Left ventricle myocardium inferior (tissue), 1 donor: ENCODE results near the gene OVOL1. TPM values are rescaled to one million over a fixed set of nuclear protein-coding genes. Genes with fewer than 3 reads are reported as not detected.
"Not testable (repeated sequence)": the region's sequence is repeated elsewhere in the genome, so short reads cannot be mapped to it uniquely, and the experiment has no call there.

Experiments used
- DNase-seq: peaks from one replicate; pipeline ENCODE4 v3.0.0-alpha.2; 2020
- H3K27ac ChIP-seq: fragments of 200-600 bp; replicated peaks from 2 replicates; pipeline ENCODE4 v1.8.0; 2021
- H3K27me3 ChIP-seq: fragments of 200-600 bp; 2 replicates; pipeline ENCODE4 v1.8.0; 2021; ENCODE audit warnings: low read depth
- H3K36me3 ChIP-seq: fragments of 200-600 bp; 2 replicates; pipeline ENCODE4 v1.8.0; 2021
- H3K4me1 ChIP-seq: fragments of 200-600 bp; 2 replicates; pipeline ENCODE4 v1.8.0; 2021
- H3K4me3 ChIP-seq: fragments of 200-600 bp; 2 replicates; pipeline ENCODE4 v1.8.0; 2021; ENCODE audit warnings: mild to moderate bottlenecking, moderate library complexity
- H3K9me3 ChIP-seq: fragments of 200-600 bp; replicated peaks from 2 replicates; pipeline ENCODE4 v1.8.0; 2021
- CTCF ChIP-seq: fragments of 200-600 bp; IDR thresholded peaks from 2 replicates; pipeline ENCODE4 v1.8.0; 2021; ENCODE audit warnings: antibody characterized with exemption, mild to moderate bottlenecking, borderline replicate concordance
- intact Hi-C: fragments of 100-400 bp; cut with micrococcal nuclease; formaldehyde crosslinking; loops from one replicate; pipeline ENCODE4 v1.11.0; 2022
- total RNA-seq: library from RNA; stranded (reverse); fragmentation: NEBNext Ultra II Directional; extraction: Animal tissue kit (Norgen Biotek cat#: 25700); gene quantifications from one replicate; pipeline ENCODE4 v1.2.1, GENCODE V29; 2021
- donor health status: DM: no; HTN: yes; CAD: no; lungs with severe emphysema.

OVOL1 gene
- total RNA-seq, 1 donor from 2014 or later = not detected

- TF ChIP-seq CTCF = no peak
- intact Hi-C loops = no loop called here
- Histone ChIP-seq H3K27me3 (no peaks in the 10 kb centered on the region), H3K4me1 (peaks cover 7% of the 10 kb centered on the region), H3K9me3 (no peaks in the 10 kb centered on the region), H3K4me3 (no peak overlapping the region), H3K27ac (no peak overlapping the region), H3K36me3 (no peaks in the 10 kb centered on the region)
- no peak for DNase-seq
These were observed 20.3 kb upstream of the OVOL1 start for GRCh38 chr11:65766535-65766934.

GRCh38 chr11:65767406-65767805 lies 19.5 kb upstream of the OVOL1 start:
- no peak for TF ChIP-seq CTCF
- no peak for DNase-seq
- intact Hi-C loops = no loop called here

GRCh38 chr11:65767806-65768205 lies 19.1 kb upstream of the OVOL1 start:
- H3K36me3 ChIP-seq, intact Hi-C loops: not testable (repeated sequence)

More at GRCh38 chr11:65767406-65767805, 19.5 kb upstream of the OVOL1 start:
- Histone ChIP-seq H3K27ac (no peak overlapping the region), H3K36me3 (no peaks in the 10 kb centered on the region), H3K4me1 (peaks cover 7% of the 10 kb centered on the region), H3K4me3 (no peak overlapping the region), H3K9me3 (no peaks in the 10 kb centered on the region), H3K27me3 (no peaks in the 10 kb centered on the region)

GRCh38 chr11:65770951-65771567 lies 15.8 kb upstream of the OVOL1 start:
- intact Hi-C loops = no loop called here
- no peak overlapping the region for H3K4me3 ChIP-seq

More at GRCh38 chr11:65767806-65768205, 19.1 kb upstream of the OVOL1 start:
- not testable (repeated sequence) for H3K27me3 ChIP-seq, DNase-seq, H3K9me3 ChIP-seq, H3K27ac ChIP-seq, H3K4me3 ChIP-seq, H3K4me1 ChIP-seq

GRCh38 chr11:65771589-65772112 lies 15.2 kb upstream of the OVOL1 start:
- no peak for DNase-seq
- intact Hi-C loops = no loop called here
- no peak overlapping the region for H3K4me3 ChIP-seq
- H3K4me1 ChIP-seq = no peaks in the 10 kb centered on the region
- no peaks in the 10 kb centered on the region for H3K36me3 ChIP-seq
- no peaks in the 10 kb centered on the region for H3K9me3 ChIP-seq
- no peak overlapping the region for H3K27ac ChIP-seq
- TF ChIP-seq CTCF = no peak
- H3K27me3 ChIP-seq = no peaks in the 10 kb centered on the region

More at GRCh38 chr11:65770951-65771567, 15.8 kb upstream of the OVOL1 start:
- TF ChIP-seq CTCF = no peak
- H3K9me3 ChIP-seq = no peaks in the 10 kb centered on the region
- no peak overlapping the region for H3K27ac ChIP-seq
- H3K4me1 ChIP-seq = no peaks in the 10 kb centered on the region
- no peaks in the 10 kb centered on the region for H3K36me3 ChIP-seq
- no peak for DNase-seq
- H3K27me3 ChIP-seq = no peaks in the 10 kb centered on the region

GRCh38 chr11:65773784-65774411 lies 13.0 kb upstream of the OVOL1 start:
- no peak for DNase-seq
- Histone ChIP-seq H3K4me3 (no peak overlapping the region), H3K27me3 (no peaks in the 10 kb centered on the region), H3K36me3 (peaks cover 16% of the 10 kb centered on the region), H3K4me1 (peaks cover 10% of the 10 kb centered on the region), H3K9me3 (no peaks in the 10 kb centered on the region), H3K27ac (no peak overlapping the region)
- intact Hi-C loops = no loop called here
- TF ChIP-seq CTCF = no peak
